AG20443 (cell line): ENCODE data around the gene DOC2B.
"Not testable (repeated sequence)": the region's sequence is repeated elsewhere in the genome, so short reads cannot be mapped to it uniquely, and the experiment has no call there.

Experiments used
- DNase-seq: peaks from one replicate; pipeline ENCODE4 v3.0.0; 2012; ENCODE audit warnings: low spot score, mixed read lengths

The DOC2B gene

GRCh38 chr17:181245-182049 is at the start of gene DOC2B:
Gene DOC2B (minus strand): TSS chr17:181650. CDS start chr17:181479, 171 bp downstream.
- DNase-seq = peak; percentile 89

- no peak for DNase-seq
Measured at GRCh38 chr17:230395-230770, 48.9 kb upstream of the DOC2B start.

GRCh38 chr17:229709-230394 is 48.4 kb upstream of the DOC2B start:
- no peak for DNase-seq

DNA sequence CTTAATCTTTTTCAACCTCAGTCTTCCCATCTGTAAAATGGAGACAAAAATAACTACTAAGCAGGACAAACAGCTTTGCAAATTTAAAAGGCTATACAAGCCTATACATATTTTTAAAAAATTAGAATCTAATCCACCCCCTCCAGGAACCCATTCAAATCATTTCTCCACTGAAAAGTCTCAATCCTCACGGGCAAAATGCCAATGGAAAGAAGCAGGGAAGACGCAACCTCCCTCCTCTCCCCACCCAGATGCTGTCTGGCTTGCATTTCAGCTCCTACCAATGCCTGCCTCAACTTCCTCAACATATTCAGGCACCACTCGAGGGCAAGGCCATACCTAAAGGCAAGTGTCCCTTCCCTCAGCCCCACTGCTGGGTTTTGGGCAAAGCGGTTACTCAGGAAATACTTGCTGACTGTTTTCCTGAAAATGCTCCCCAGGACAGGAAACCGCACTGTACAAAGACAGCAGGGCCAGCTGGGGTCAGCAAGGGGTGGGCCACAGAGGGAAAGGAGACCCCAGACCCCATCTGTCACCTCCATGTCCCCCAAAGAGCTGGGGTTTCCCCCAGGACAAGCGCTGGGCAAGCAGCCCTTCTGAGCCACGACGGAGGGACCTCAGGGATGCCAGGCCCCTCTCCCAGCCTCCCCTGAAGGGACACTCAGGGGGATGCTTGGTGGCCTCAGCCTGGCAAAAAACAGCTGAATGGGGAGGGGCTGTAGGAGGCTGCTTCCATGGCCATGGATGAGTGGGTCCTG is 47.7 kb upstream of the DOC2B start:
- DNase-seq = no peak

- DNase-seq = no peak
Measured at GRCh38 chr17:227946-228615, 46.6 kb upstream of the DOC2B start.

DNA sequence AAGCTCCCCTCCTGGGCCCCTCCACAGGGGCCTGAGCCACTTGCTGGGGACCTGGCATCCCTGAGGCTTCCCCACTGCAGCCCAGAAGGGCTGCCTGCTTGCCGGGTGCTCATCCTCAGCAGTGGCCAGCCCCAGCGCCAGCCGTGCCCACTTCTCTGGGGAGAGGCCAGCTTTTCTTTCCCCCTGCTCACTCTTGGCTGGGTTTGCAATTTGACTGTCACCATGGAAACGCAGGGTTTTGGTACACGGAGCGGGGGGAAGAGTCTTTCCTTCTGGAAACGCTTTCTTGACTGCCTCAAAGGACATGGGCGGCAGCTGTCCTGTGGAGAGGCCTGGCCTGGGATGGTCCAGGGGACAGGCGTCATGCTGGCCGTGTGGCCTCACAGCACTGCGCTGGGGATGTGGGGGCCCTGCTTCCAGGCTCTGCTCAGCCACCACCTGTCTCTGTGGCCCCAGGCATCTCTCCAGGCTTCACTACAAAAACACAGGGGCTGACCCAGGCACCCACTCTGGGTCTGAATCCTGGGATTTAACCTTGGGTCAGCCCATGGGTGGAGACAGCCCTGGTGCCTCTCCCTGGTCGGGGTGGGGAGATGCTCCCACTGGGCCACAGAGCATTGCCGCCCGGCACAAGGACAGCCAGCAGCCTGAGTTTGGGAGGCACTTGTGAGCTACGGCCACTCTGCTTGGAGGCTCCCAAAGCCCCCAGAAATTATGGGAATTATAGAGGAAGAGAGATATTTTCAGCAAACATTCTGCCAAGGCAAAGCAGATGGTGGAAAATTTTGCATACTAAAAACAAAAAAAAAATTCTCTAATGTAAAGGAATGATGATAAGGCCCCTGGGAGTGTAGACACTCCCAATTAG is 45.9 kb upstream of the DOC2B start:
- DNase-seq = no peak

GRCh38 chr17:226108-227077 is 44.9 kb upstream of the DOC2B start:
- DNase-seq = no peak

DNA sequence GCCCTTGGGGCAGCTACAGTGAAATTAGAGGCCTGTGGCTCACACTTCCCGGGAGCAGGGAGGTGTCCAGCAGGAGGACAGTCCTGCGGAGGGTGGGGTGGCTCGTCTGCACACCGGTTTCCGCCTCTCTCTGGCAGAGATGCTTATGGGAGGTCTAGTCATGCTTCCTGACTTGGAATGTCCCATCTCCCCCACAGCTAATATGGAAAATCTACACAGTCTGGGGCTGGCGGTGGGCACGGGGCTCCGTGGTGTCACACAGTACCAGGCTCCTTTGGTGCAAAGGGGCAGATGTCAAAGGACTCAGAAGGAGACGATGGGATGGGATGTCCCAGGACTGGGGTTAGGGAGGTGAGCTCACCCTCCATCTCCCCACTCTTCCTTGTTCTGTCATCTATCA is 44.1 kb upstream of the DOC2B start:
- no peak for DNase-seq

DNA sequence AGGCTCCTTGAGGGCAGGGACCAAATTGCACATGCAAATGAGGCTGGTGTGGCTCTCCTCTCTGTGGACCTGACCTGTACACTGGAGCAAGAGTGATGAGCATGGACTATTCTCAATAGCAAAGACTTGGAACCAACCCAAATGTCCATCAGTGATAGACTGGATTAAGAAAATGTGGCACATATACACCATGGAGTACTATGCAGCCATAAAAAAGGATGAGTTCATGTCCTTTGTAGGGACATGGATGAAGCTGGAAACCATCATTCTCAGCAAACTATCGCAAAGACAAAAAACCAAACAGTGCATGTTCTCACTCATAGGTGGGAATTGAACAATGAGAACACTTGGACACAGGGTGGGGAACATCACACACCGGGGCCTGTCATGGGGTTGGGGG is 43.1 kb upstream of the DOC2B start:
- DNase-seq = not testable (repeated sequence)

- DNase-seq = no peak
Measured at GRCh38 chr17:223723-224471, 42.4 kb upstream of the DOC2B start.

DNA sequence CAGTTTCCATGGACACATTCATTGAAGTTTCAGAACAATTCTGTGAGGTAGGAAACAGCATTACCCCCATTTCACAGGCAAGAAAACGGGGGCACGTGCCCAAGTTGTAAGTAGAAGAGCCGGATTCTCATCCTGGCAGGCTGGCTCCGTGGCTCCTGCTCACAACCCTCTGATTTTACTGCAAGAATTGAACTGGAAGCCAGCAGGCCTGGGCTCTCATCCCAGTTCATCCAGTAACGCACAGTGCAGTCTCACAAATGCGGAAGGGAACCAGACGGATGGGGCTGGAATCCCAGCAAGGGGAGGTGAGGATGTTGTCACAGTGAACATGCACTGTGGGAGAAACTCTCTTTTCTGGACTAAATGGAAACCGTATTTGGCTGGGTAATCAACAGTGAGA is 40.7 kb upstream of the DOC2B start:
- no peak for DNase-seq

GRCh38 chr17:219696-220095 is 38.2 kb upstream of the DOC2B start:
- no peak for DNase-seq

DNA sequence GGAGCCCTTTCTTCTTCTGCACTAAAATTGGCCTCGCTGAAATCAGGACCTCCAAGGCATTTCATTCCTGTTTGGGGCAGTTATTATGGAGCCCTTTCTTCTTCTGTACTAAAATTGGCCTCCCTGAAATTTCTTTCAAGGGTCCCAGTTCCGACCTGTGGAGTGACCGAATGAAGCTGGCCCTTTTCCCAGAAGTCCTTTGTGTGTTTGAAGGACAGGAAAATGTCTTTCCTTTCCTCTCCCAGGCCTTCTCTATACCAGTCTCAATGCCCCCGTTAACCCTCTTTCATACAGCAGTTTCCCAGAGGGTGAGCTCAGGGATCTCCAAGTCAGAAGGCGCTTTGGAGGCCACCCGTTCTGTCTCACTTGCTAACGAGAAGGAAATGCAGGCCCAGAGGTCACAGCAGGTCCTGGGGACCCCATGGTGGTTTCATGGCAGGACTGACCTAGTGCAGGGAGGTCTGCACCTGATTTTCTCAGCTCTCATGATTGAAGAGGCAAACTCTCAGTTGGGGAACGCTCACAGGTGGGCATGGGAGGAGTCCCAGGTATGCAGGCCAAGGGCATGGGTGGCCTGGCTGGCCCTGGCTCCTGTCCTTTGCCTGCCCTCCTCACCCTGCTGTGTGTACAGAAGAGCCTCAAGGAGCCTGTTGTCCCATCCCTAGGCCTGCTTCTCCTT is 37.1 kb upstream of the DOC2B start:
- DNase-seq = no peak

DNA sequence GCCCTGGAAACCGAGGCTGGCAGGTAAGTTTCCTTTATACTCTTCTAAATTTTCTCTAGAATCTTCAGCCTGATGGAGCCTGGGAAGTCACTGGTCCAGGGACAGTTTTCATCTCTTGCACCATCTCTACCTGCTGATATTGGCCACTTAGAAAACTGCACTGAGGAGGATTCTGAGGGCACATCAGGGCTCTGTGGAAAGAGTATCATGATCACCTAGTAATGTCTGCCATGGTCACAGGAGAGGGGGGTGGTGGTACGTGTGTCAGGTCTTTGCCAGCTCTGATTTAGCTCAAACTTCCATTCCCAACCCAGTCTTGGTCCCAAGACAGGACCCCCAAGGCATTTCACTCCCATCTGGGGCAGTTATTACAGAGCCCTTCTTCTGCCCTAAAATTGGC is 35.2 kb upstream of the DOC2B start:
- DNase-seq = no peak

DNA sequence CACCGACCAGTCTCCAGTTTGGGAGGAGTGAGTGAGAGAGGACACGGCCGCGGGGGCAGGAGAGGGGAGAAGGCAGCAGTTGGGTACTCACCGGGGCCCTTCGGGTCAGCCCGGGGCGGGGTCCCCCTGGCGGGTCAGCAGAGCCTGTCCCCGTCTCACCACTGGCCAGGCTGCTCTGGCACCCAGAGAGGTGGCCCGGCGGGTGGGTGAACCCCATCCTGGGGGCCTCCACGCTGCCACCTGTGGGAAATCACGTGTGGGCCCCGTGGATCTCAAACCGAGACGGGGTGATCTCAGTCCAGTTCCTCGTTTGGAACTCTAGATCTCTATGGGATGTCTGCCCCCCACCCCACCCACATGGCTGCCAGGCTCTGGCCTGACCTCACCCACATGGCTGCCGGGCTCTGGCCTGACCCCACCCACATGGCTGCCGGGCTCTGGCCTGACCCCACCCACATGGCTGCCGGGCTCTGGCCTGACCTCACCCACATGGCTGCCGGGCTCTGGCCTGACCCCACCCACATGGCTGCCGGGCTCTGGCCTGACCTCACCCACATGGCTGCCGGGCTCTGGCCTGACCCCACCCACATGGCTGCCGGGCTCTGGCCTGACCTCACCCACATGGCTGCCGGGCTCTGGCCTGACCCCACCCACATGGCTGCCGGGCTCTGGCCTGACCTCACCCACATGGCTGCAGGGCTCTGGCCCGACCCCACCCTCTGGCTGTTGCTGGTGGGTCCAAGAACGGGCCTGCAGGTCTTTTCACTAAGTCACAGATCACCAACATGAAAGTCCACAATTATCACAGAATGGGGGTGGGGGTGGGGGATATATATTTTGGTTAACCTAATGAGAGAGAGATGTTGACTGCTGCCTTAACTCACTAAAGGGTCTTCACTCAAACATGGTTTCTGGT is 34.4 kb upstream of the DOC2B start:
- DNase-seq = not testable (repeated sequence)

DNA sequence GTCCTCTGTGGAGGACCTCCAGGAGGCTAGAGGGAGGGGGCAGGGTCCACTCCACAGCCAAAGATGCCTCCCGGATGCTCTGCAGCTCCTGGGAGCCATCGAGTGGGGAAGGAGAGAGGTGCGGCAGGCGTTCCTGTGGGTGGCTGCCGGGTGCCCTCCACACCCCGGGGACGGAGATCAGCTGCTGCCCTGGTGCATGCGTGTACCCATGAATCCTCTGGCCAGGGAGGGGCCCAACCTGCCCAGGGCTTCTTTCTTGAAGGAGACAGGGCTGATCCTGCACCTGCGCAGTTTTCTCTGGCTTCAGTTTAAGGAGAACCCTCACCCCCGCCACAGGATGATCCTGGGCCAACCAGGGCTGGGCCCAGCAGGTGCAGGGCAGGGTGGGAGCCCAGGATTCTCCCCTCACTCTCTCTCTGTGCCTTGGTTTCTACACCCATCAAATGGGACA is 33.5 kb upstream of the DOC2B start:
- no peak for DNase-seq

GRCh38 chr17:213286-214105 is 32.0 kb upstream of the DOC2B start:
- no peak for DNase-seq
